ENCODE data around the gene QRICH2. TPM values are rescaled to one million over a fixed set of nuclear protein-coding genes. Genes with fewer than 3 reads are reported as not detected.
A peak's percentile ranks its signal among the peaks of the same experiment; 100 is the strongest.
"Not testable (repeated sequence)": the region's sequence is repeated elsewhere in the genome, so short reads cannot be mapped to it uniquely, and the experiment has no call there.

The QRICH2 gene
- total RNA-seq, 1 experiment from 2014 or later: 1.5 TPM

DNA sequence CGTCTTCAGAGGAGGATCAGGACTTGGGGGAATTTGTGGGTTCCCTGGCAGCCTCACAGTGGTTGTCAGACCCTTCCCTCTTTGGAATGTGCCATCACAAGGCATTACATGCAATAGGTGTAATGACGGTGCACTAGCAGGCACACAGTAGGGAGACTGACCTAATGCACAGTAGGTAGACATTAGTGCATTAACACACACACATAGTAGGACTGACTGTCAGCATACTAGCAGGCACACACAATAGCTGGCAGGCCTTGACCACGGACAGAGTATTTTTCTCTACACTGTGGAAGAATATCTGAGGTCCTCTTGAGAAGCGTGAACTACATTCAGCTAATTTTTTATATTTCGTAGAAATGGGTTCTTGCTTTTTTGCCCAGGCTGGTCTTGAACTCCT lies 53.8 kb downstream of the QRICH2 start:
- no peak overlapping the region for H3K4me3 Mint-ChIP-seq (ENCODE audit: unreplicated experiment)
- H3K4me1 Mint-ChIP-seq (ENCODE audit: low read depth, unreplicated experiment): peaks cover 29% of the 10 kb centered on the region
- Histone ChIP-seq H3K4me3 (ENCODE audit: low read depth, low read length) (no peak overlapping the region), H3K9me3 (no peaks in the 10 kb centered on the region), H3K36me3 (ENCODE audit: control insufficient read depth, insufficient read depth, low read length) (no peaks in the 10 kb centered on the region), H3K4me1 (peaks cover 40% of the 10 kb centered on the region), H3K27me3 (replicated peaks; ENCODE audit: control insufficient read depth, insufficient read depth, low read length) (no peaks in the 10 kb centered on the region)
- no peak for TF ChIP-seq CTCF (IDR thresholded peaks at IDR 0.05; ENCODE audit: insufficient read depth in 1 of 2, low read depth in 1 of 2, low read length in 1 of 2, severe bottlenecking in 1 of 2, unreplicated experiment in 1 of 2)
- H3K27ac Mint-ChIP-seq (ENCODE audit: unreplicated experiment): no peak overlapping the region
- H3K27me3 Mint-ChIP-seq (ENCODE audit: insufficient read depth, unreplicated experiment): no peaks in the 10 kb centered on the region
- intact Hi-C loops (cut with micrococcal nuclease; ENCODE audit: unreplicated experiment): no loop called here
- DNase-seq: no peak
- H3K36me3 Mint-ChIP-seq (ENCODE audit: insufficient read depth, unreplicated experiment): peaks cover 6% of the 10 kb centered on the region
- H3K9me3 Mint-ChIP-seq (ENCODE audit: unreplicated experiment): no peaks in the 10 kb centered on the region
- POLR2A ChIA-PET: interaction anchor here (0.6 kb wide), 1 partner anchor 10 kb away, joined by 3 read pairs; no protein-coding TSS in a partner anchor
- BruUV-seq (replicated peaks): no TSS peak
- CTCF ChIA-PET: no interaction called here

GRCh38 chr17:76253841-76254240 lies 54.2 kb downstream of the QRICH2 start:
- BruUV-seq (replicated peaks): no TSS peak
- no peaks in the 10 kb centered on the region for H3K9me3 Mint-ChIP-seq (ENCODE audit: unreplicated experiment)
- H3K36me3 Mint-ChIP-seq (ENCODE audit: insufficient read depth, unreplicated experiment): peaks cover 6% of the 10 kb centered on the region
- H3K27ac Mint-ChIP-seq (ENCODE audit: unreplicated experiment): no peak overlapping the region
- no peaks in the 10 kb centered on the region for H3K9me3 ChIP-seq
- H3K4me1 Mint-ChIP-seq (ENCODE audit: low read depth, unreplicated experiment): peaks cover 25% of the 10 kb centered on the region
- ChIA-PET POLR2A (no interaction called here), CTCF (no interaction called here)
- H3K4me1 ChIP-seq: peaks cover 38% of the 10 kb centered on the region
- no peaks in the 10 kb centered on the region for H3K27me3 ChIP-seq (replicated peaks; ENCODE audit: control insufficient read depth, insufficient read depth, low read length)
- no peak overlapping the region for H3K4me3 ChIP-seq (ENCODE audit: low read depth, low read length)
- no peak overlapping the region for H3K4me3 Mint-ChIP-seq (ENCODE audit: unreplicated experiment)
- H3K36me3 ChIP-seq (ENCODE audit: control insufficient read depth, insufficient read depth, low read length): no peaks in the 10 kb centered on the region
- H3K27me3 Mint-ChIP-seq (ENCODE audit: insufficient read depth, unreplicated experiment): no peaks in the 10 kb centered on the region
- DNase-seq: no peak
- intact Hi-C loops (cut with micrococcal nuclease; ENCODE audit: unreplicated experiment): no loop called here
- TF ChIP-seq CTCF (IDR thresholded peaks at IDR 0.05; ENCODE audit: insufficient read depth in 1 of 2, low read depth in 1 of 2, low read length in 1 of 2, severe bottlenecking in 1 of 2, unreplicated experiment in 1 of 2): no peak

DNA sequence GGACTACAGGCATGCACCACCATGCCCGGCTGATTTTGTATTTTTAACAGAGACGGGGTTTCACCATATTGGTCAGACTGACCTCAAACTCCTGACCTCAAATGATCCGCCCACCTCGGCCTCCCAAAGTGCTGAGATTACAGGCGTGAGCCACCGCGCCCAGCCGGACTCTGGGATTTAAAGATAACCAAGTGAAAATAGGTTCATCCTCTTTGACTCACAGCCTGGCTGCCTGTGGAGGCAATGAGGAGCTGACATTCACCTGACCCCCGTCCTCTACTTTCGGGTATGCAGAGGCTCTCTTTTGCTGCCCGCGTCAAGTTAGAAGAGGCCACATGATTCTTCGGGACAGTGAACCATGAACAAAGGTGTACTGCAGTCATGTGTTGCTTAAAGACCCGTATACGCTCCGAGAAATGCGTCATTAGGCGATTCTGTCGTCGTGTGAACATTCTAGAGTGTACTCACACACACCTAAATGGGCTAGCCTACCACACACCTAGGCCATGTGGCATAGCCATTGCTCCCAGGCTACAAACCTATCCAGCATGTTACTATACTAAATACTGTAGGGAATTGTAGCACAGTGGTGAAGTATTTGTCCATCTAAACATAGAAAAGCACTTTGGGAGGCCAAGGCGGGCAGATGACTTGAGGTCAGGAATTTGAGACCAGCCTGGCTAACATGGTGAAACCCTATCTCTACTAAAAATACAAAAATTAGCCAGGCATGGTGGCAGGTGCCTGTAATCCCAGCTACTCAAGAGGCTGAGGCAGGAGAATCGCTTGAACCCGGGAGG lies 54.9 kb downstream of the QRICH2 start:
- H3K4me3 Mint-ChIP-seq (ENCODE audit: unreplicated experiment); BruUV-seq (replicated peaks); CTCF ChIA-PET; H3K9me3 Mint-ChIP-seq (ENCODE audit: unreplicated experiment); H3K4me3 ChIP-seq (ENCODE audit: low read depth, low read length); H3K27me3 Mint-ChIP-seq (ENCODE audit: insufficient read depth, unreplicated experiment); H3K36me3 Mint-ChIP-seq (ENCODE audit: insufficient read depth, unreplicated experiment); DNase-seq; H3K9me3 ChIP-seq; intact Hi-C loops (cut with micrococcal nuclease; ENCODE audit: unreplicated experiment); H3K27me3 ChIP-seq (replicated peaks; ENCODE audit: control insufficient read depth, insufficient read depth, low read length); H3K36me3 ChIP-seq (ENCODE audit: control insufficient read depth, insufficient read depth, low read length): not testable (repeated sequence)
- POLR2A ChIA-PET: interaction anchor here (0.6 kb wide), 1 partner anchor 89 kb away, joined by 3 read pairs; no protein-coding TSS in a partner anchor
- H3K27ac Mint-ChIP-seq (ENCODE audit: unreplicated experiment): peak overlapping the region; percentile 14
- H3K4me1 ChIP-seq: peaks cover 35% of the 10 kb centered on the region
- H3K4me1 Mint-ChIP-seq (ENCODE audit: low read depth, unreplicated experiment): peaks cover 23% of the 10 kb centered on the region

Measured in Caco-2 (cell line).